Natural killer cell (primary cell): ENCODE data around the gene SSC5D. TPM values are rescaled to one million over a fixed set of nuclear protein-coding genes. Genes with fewer than 3 reads are reported as not detected.

Experiments used
- ATAC-seq, 3 donors: fragments of 150-1000 bp in 2 of 3; fragments of 200-7000 bp in 1 of 3; cut with Tn5 transposase; 1 replicate in 1 of 3; 2 replicates in 2 of 3; pipeline ENCODE4 v1.10.0; 2021; ENCODE audit warnings: mild to moderate bottlenecking in 2 of 3, moderate library complexity in 2 of 3
- DNase-seq, 2 donors: peaks; one replicate each; pipeline versions ENCODE4 v3.0.0 to v3.0.0-alpha.2; 2013 to 2021; ENCODE audit warnings: mixed read lengths in 1 of 2
- H3K27ac ChIP-seq: one replicate; pipeline ENCODE4 v1.5.1; 2013; ENCODE audit warnings: mild to moderate bottlenecking, low read length
- H3K27me3 ChIP-seq: one replicate; pipeline ENCODE4 v1.6.1; 2013; ENCODE audit warnings: low read length; ENCODE audit not compliant: control insufficient read depth, insufficient read depth
- H3K36me3 ChIP-seq: one replicate; pipeline ENCODE4 v1.6.1; 2013; ENCODE audit warnings: low read length; ENCODE audit not compliant: control insufficient read depth, insufficient read depth
- H3K4me1 ChIP-seq: one replicate; pipeline ENCODE4 v1.6.1; 2013; ENCODE audit warnings: low read length; ENCODE audit not compliant: control insufficient read depth, insufficient read depth
- H3K4me3 ChIP-seq: one replicate; pipeline ENCODE4 v1.5.1; 2013; ENCODE audit warnings: low read length
- H3K9me3 ChIP-seq: one replicate; pipeline ENCODE4 v1.6.1; 2013; ENCODE audit warnings: low read length; ENCODE audit not compliant: control insufficient read depth, insufficient read depth
- H3K27ac Mint-ChIP-seq, 2 donors: one replicate each; pipeline ENCODE4 v1.8.0; 2022; ENCODE audit warnings: mild to moderate bottlenecking in 2 of 2, mixed read lengths in 2 of 2, moderate library complexity in 1 of 2
- H3K27me3 Mint-ChIP-seq, 2 donors: one replicate each; pipeline ENCODE4 v1.8.0; 2022; ENCODE audit warnings: low read depth in 2 of 2, mixed read lengths in 2 of 2
- H3K36me3 Mint-ChIP-seq: one replicate; pipeline ENCODE4 v1.8.0; 2022; ENCODE audit warnings: mixed read lengths
- H3K4me1 Mint-ChIP-seq, 2 donors: one replicate each; pipeline ENCODE4 v1.8.0; 2022; ENCODE audit warnings: mixed read lengths in 2 of 2
- H3K4me3 Mint-ChIP-seq: one replicate; pipeline ENCODE4 v1.8.0; 2022; ENCODE audit warnings: mild to moderate bottlenecking, moderate library complexity, mixed read lengths
- H3K9me3 Mint-ChIP-seq, 2 donors: one replicate each; pipeline ENCODE4 v1.8.0; 2022; ENCODE audit warnings: mixed read lengths in 2 of 2
- CTCF ChIP-seq: fragments of 200-600 bp; IDR thresholded peaks from one replicate; pipeline ENCODE4 v1.8.0; 2022; ENCODE audit warnings: antibody characterized with exemption
- WGBS: methylation state at CpG from one replicate; pipeline ENCODE4 v1.1.7; 2013; ENCODE audit warnings: missing lambda C conversion rate; ENCODE audit not compliant: insufficient coverage; 5-methylcytosine and 5-hydroxymethylcytosine counted together
- intact Hi-C: fragments of 100-400 bp; cut with micrococcal nuclease; formaldehyde crosslinking; loops from one replicate; pipeline ENCODE4 v1.14.2; 2022
- total RNA-seq, 4 donors: library from RNA; stranded (reverse); fragments of 120-200 nt in 1 of 4; gene quantifications; one replicate each; pipeline versions ENCODE4 v1.2.3 to v1.2.4, GENCODE V29; 2013 to 2022

Gene SSC5D
- total RNA-seq, 3 donors from 2014 or later (not counting 1 experiment from before 2014, with no cell fraction given): 0.11 to 0.68 (median 0.58) TPM

- Mint-ChIP-seq H3K27me3 (no peaks in the 10 kb centered on the region), H3K4me1 (no peaks in the 10 kb centered on the region), H3K9me3 (no peaks in the 10 kb centered on the region), H3K36me3 (no peaks in the 10 kb centered on the region), H3K4me3 (no peak overlapping the region), H3K27ac (no peak overlapping the region)
- H3K27ac ChIP-seq: no peak overlapping the region
- H3K9me3 ChIP-seq: no peaks in the 10 kb centered on the region
- DNase-seq (no peak), ATAC-seq (no peak)
- no peaks in the 10 kb centered on the region for H3K27me3 ChIP-seq
- intact Hi-C loops: no loop called here
- no peak for TF ChIP-seq CTCF
- H3K4me3 ChIP-seq: no peak overlapping the region
- no peaks in the 10 kb centered on the region for H3K4me1 ChIP-seq
- no peaks in the 10 kb centered on the region for H3K36me3 ChIP-seq
- 88% methylated on average over 11 of the region's 12 CpGs for WGBS
Observed at GRCh38 chr19:55535173-55535964, 47.1 kb downstream of the SSC5D start.

DNA sequence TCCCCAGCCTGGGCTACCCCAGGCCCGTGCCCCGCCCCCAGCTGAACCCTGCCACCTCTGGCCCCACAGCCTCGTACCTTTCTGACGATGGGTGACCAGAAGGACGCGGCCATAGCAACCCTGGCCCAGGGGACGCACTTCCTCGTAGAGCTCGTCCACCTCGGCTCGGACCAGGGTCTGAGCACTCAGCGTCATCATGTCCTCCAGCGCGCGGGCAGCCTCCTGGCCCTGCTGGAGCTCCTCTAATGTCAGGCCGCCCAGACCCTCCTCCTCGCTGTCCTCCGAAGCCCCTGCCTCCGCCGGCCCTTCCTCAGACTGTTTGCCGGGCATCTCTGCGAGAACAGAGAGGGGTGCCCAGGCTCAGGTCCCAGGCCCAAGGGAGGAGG, 47.7 kb downstream of the SSC5D start:
- TF ChIP-seq CTCF: no peak
- Mint-ChIP-seq H3K36me3 (no peaks in the 10 kb centered on the region), H3K4me1 (no peaks in the 10 kb centered on the region), H3K4me3 (no peak overlapping the region), H3K9me3 (no peaks in the 10 kb centered on the region), H3K27me3 (no peaks in the 10 kb centered on the region), H3K27ac (no peak overlapping the region)
- ATAC-seq: no peak
- no peak for DNase-seq
- Histone ChIP-seq H3K4me1 (no peaks in the 10 kb centered on the region), H3K9me3 (no peaks in the 10 kb centered on the region), H3K4me3 (no peak overlapping the region), H3K36me3 (no peaks in the 10 kb centered on the region), H3K27me3 (no peaks in the 10 kb centered on the region), H3K27ac (no peak overlapping the region)
- intact Hi-C loops: no loop called here
- 93% methylated on average over 22 of the region's 22 CpGs for WGBS

DNA sequence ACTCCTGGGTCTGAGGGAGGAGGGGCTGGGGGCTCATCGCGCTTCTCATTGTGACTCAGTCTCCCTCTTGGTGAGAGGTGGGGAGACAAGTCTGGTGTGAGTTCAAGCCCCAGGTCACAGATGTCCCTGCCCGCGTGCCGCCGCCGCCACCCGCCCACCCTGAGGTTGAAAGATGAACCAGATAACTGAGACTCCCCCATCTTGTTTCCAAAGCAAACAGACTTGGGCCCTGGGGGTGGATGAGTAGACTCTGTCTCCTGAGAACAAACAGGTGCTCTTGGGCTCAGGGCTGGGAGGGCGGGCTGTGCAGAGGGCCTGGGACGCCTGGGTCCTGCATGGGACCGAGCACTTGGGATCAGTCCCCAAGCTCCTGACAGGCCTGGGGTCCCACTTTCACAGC, 48.1 kb downstream of the SSC5D start:
- no peaks in the 10 kb centered on the region for H3K36me3 Mint-ChIP-seq
- DNase-seq (no peak), ATAC-seq (no peak)
- intact Hi-C loops: no loop called here
- Histone ChIP-seq H3K9me3 (no peaks in the 10 kb centered on the region), H3K36me3 (no peaks in the 10 kb centered on the region), H3K4me1 (no peaks in the 10 kb centered on the region), H3K27me3 (no peaks in the 10 kb centered on the region), H3K4me3 (no peak overlapping the region), H3K27ac (no peak overlapping the region)
- H3K27me3 Mint-ChIP-seq: no peaks in the 10 kb centered on the region
- H3K4me3 Mint-ChIP-seq: no peak overlapping the region
- 95% methylated on average over 7 of the region's 11 CpGs for WGBS
- no peaks in the 10 kb centered on the region for H3K9me3 Mint-ChIP-seq
- H3K4me1 Mint-ChIP-seq: no peaks in the 10 kb centered on the region
- H3K27ac Mint-ChIP-seq: no peak overlapping the region
- TF ChIP-seq CTCF: no peak
